ENCODE data around the gene LOX.

Gene LOX

GRCh38 chr5:122089096-122090013 is 11.3 kb upstream of the LOX start:
- TF ChIP-seq FOXP2 (optimal IDR thresholded peaks at IDR 0.05; ENCODE audit: borderline replicate concordance, extremely low read depth, extremely low read length, insufficient read depth) (no peak), POLR2AphosphoS5 (IDR thresholded peaks at IDR 0.05; ENCODE audit: low read depth, low read length) (no peak), REST (IDR thresholded peaks at IDR 0.05; ENCODE audit: insufficient read depth in 1 of 2, low read depth in 2 of 2, low read length in 2 of 2) (no peak), SIN3A (IDR thresholded peaks at IDR 0.05; ENCODE audit: borderline replicate concordance, insufficient read depth, low read length) (no peak), TAF1 (IDR thresholded peaks at IDR 0.05; ENCODE audit: borderline replicate concordance, insufficient read depth, low read length) (no peak)

- TF ChIP-seq POLR2AphosphoS5 (IDR thresholded peaks at IDR 0.05; ENCODE audit: low read depth, low read length) (no peak), FOXP2 (optimal IDR thresholded peaks at IDR 0.05; ENCODE audit: borderline replicate concordance, extremely low read depth, extremely low read length, insufficient read depth) (no peak), REST (IDR thresholded peaks at IDR 0.05; ENCODE audit: insufficient read depth in 1 of 2, low read depth in 2 of 2, low read length in 2 of 2) (no peak), SIN3A (IDR thresholded peaks at IDR 0.05; ENCODE audit: borderline replicate concordance, insufficient read depth, low read length) (no peak), TAF1 (IDR thresholded peaks at IDR 0.05; ENCODE audit: borderline replicate concordance, insufficient read depth, low read length) (no peak)
Measured at GRCh38 chr5:122085041-122085440, 7.0 kb upstream of the LOX start.

GRCh38 chr5:122083535-122083934 is 5.5 kb upstream of the LOX start:
- TF ChIP-seq SIN3A (IDR thresholded peaks at IDR 0.05; ENCODE audit: borderline replicate concordance, insufficient read depth, low read length), result no peak
- TF ChIP-seq REST (IDR thresholded peaks at IDR 0.05; ENCODE audit: insufficient read depth in 1 of 2, low read depth in 2 of 2, low read length in 2 of 2), result no peak
- no peak for TF ChIP-seq TAF1 (IDR thresholded peaks at IDR 0.05; ENCODE audit: borderline replicate concordance, insufficient read depth, low read length)
- TF ChIP-seq POLR2AphosphoS5 (IDR thresholded peaks at IDR 0.05; ENCODE audit: low read depth, low read length), result no peak
- TF ChIP-seq FOXP2 (optimal IDR thresholded peaks at IDR 0.05; ENCODE audit: borderline replicate concordance, extremely low read depth, extremely low read length, insufficient read depth), result no peak

- TF ChIP-seq SIN3A (IDR thresholded peaks at IDR 0.05; ENCODE audit: borderline replicate concordance, insufficient read depth, low read length) (no peak), REST (IDR thresholded peaks at IDR 0.05; ENCODE audit: insufficient read depth in 1 of 2, low read depth in 2 of 2, low read length in 2 of 2) (no peak), FOXP2 (optimal IDR thresholded peaks at IDR 0.05; ENCODE audit: borderline replicate concordance, extremely low read depth, extremely low read length, insufficient read depth) (no peak)
Measured at GRCh38 chr5:122081541-122081940, 3.5 kb upstream of the LOX start.

Measured in PFSK-1 (cell line).